Activated CD8-positive, alpha-beta memory T cell treated with anti-CD3 and anti-CD28 coated beads, Interleukin-2, amount 10 ng/mL, durations not matched to agents 7 days and 5 days (primary cell): ENCODE results near the gene NPTX2. TPM values are rescaled to one million over a fixed set of nuclear protein-coding genes. Genes with fewer than 3 reads are reported as not detected.

Experiments used
- ATAC-seq: fragments of 150-1000 bp; cut with Tn5 transposase; one replicate; pipeline ENCODE4 v1.10.0; 2021; ENCODE audit warnings: moderate library complexity
- CTCF ChIA-PET: fragments of 350-600 bp; sonication (Branson Sonifier 250); formaldehyde crosslinking; loops from one replicate; lab custom pipeline; 2021; ENCODE audit warnings: antibody characterized with exemption; lab: Charles Lee
- DNase-seq: peaks from one replicate; pipeline ENCODE4 v3.0.0-alpha.2; 2020
- H3K27ac Mint-ChIP-seq: one replicate; pipeline ENCODE4 v1.8.0; 2021; ENCODE audit warnings: mild to moderate bottlenecking, mixed read lengths
- H3K27me3 Mint-ChIP-seq: one replicate; pipeline ENCODE4 v1.8.0; 2021; ENCODE audit warnings: mixed read lengths
- H3K36me3 Mint-ChIP-seq: one replicate; pipeline ENCODE4 v1.8.0; 2021; ENCODE audit warnings: mild to moderate bottlenecking, mixed read lengths
- H3K4me1 Mint-ChIP-seq: one replicate; pipeline ENCODE4 v1.8.0; 2021; ENCODE audit warnings: mixed read lengths
- H3K4me3 Mint-ChIP-seq: one replicate; pipeline ENCODE4 v1.8.0; 2021; ENCODE audit warnings: mild to moderate bottlenecking, moderate library complexity, mixed read lengths
- H3K9me3 Mint-ChIP-seq: one replicate; pipeline ENCODE4 v1.8.0; 2022; ENCODE audit warnings: low read depth, mixed read lengths
- total RNA-seq, 2 experiments: library from RNA; stranded (reverse); gene quantifications; one replicate each; pipeline ENCODE4 v1.2.3, GENCODE V29; 2021

Gene NPTX2
- total RNA-seq, 2 experiments from 2014 or later: not detected

DNA sequence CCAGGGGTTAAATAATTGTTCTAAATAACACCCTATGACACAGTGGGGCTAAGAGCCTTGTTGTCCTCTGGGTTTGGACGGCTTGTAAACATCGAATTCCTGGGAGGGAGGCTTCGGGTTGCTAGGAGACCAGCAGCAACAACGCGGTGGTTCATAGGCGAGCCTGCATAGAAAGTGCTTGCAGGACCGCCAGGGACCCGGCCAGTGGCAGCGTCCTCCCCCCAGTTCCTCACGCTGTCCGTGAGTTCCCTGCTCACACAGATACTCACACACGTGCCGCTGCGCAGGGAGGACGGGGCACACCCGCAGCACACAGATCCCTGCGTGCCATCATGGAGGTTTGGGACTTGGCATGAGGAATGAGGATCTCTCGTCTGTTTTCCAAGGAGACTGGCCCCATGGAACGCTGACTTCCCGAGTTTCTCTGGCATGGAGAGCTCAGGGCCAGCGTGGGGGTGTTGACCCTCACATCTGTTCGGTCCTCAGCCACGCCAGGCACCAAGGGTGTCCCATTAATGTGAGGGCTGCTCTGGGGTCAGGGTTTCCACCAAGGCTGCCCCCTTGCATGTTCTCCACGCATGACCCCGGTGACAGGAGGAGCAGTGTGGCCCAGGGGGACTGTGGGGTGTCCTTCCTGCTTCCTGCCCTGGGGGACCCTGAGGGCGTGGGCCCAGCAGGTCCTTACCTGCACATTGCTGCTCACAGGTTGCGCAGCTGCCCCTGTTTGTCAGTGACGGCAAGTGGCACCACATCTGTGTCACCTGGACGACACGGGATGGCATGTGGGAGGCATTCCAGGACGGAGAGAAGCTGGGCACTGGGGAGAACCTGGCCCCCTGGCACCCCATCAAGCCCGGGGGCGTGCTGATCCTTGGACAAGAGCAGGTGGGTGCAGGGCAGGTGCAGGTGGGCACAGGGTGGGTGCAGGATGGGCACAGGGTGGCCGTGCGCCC, 9.7 kb downstream of the NPTX2 start:
- CTCF ChIA-PET: no interaction called here
- no peak for DNase-seq
- Mint-ChIP-seq H3K9me3 (no peaks in the 10 kb centered on the region), H3K27me3 (peaks cover 2% of the 10 kb centered on the region), H3K4me1 (no peaks in the 10 kb centered on the region), H3K4me3 (no peak overlapping the region), H3K36me3 (no peaks in the 10 kb centered on the region), H3K27ac (no peak overlapping the region)
- ATAC-seq: no peak

DNA sequence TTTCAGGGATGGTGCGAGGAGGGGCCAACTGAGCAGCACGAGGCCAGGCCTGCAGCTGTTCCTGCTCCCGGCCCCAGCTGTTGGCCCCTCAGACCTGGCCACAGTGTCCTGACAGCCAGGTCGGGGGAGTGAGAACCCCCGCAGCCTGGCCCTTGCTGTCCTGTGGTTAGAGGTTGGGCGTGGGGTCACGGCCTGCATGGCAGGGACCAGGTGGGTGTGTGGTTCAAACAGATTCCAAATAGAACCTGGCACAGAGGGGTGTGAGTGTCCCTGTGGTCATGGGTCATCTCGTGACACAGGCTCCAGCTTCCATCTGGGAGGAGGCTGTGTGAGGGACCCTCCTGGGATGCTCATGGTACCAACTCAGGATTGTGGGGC, 10.3 kb downstream of the NPTX2 start:
- Mint-ChIP-seq H3K36me3 (no peaks in the 10 kb centered on the region), H3K27me3 (peaks cover 2% of the 10 kb centered on the region), H3K4me1 (no peaks in the 10 kb centered on the region), H3K27ac (no peak overlapping the region), H3K4me3 (no peak overlapping the region), H3K9me3 (peaks cover 3% of the 10 kb centered on the region)
- ATAC-seq (no peak), DNase-seq (no peak)
- CTCF ChIA-PET: no interaction called here

- peaks cover 3% of the 10 kb centered on the region for H3K9me3 Mint-ChIP-seq
- no peak overlapping the region for H3K4me3 Mint-ChIP-seq
- no peaks in the 10 kb centered on the region for H3K4me1 Mint-ChIP-seq
- DNase-seq (no peak), ATAC-seq (no peak)
- H3K27ac Mint-ChIP-seq: no peak overlapping the region
- H3K36me3 Mint-ChIP-seq: no peaks in the 10 kb centered on the region
- peaks cover 2% of the 10 kb centered on the region for H3K27me3 Mint-ChIP-seq
- CTCF ChIA-PET: no interaction called here
These were observed 11.3 kb downstream of the NPTX2 start for GRCh38 chr7:98628418-98628817.

GRCh38 chr7:98629001-98629431, 11.9 kb downstream of the NPTX2 start:
- CTCF ChIA-PET: no interaction called here
- Mint-ChIP-seq H3K9me3 (peaks cover 3% of the 10 kb centered on the region), H3K27ac (no peak overlapping the region), H3K4me3 (no peak overlapping the region), H3K27me3 (peaks cover 2% of the 10 kb centered on the region), H3K36me3 (no peaks in the 10 kb centered on the region), H3K4me1 (no peaks in the 10 kb centered on the region)
- ATAC-seq (no peak), DNase-seq (no peak)

DNA sequence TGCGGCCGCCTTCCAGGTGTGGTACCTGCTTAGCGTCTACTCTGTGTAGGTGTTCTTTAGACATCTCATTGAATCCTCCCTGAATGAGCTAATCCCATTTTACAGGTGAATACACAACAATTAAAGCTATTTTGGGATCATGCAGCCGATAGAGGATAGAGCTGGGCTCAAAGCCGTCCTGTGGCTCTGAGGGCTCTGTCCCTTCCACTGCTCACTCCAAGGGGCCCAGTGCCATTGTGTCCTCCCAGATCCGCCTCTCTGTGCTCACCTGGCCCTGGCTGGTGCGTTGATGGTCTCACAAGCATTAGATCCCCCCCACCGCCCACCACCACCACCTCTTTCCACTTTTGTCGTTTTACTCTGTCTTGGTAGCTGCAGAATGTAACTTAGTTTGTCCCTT, 13.1 kb downstream of the NPTX2 start:
- no peak for DNase-seq
- peaks cover 3% of the 10 kb centered on the region for H3K9me3 Mint-ChIP-seq
- H3K27ac Mint-ChIP-seq: no peak overlapping the region
- no peak for ATAC-seq
- H3K36me3 Mint-ChIP-seq: no peaks in the 10 kb centered on the region
- CTCF ChIA-PET: no interaction called here
- H3K4me3 Mint-ChIP-seq: no peak overlapping the region
- H3K4me1 Mint-ChIP-seq: no peaks in the 10 kb centered on the region
- peaks cover 2% of the 10 kb centered on the region for H3K27me3 Mint-ChIP-seq

- Mint-ChIP-seq H3K27ac (no peak overlapping the region), H3K4me3 (no peak overlapping the region), H3K4me1 (no peaks in the 10 kb centered on the region)
These were observed 13.7 kb downstream of the NPTX2 start for GRCh38 chr7:98630770-98631169.

DNA sequence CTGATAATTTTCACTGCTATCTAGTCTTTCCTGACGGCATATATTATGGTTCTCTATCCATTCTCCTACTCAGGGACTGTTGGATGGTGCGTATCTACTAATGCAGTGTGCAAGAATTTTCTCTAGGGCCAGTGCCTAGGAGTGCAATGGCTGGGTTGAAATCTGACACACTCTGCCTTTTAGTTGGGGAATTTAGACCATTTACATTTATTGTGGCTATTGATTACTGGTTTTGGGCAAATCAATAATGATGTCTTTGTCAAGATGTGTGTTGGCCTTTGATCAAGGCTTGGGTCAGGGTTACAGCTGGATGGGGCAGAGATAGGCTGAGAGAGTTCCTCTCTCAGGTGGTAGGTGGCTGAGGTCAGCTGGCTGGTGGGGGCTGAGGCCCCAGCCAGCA, 21.8 kb downstream of the NPTX2 start:
- DNase-seq (no peak), ATAC-seq (no peak)
- Mint-ChIP-seq H3K4me3 (no peak overlapping the region), H3K27ac (no peak overlapping the region), H3K36me3 (no peaks in the 10 kb centered on the region), H3K4me1 (no peaks in the 10 kb centered on the region), H3K27me3 (no peaks in the 10 kb centered on the region), H3K9me3 (no peaks in the 10 kb centered on the region)
- CTCF ChIA-PET: no interaction called here

More at GRCh38 chr7:98630770-98631169, 13.7 kb downstream of the NPTX2 start:
- CTCF ChIA-PET: no interaction called here
- DNase-seq (no peak), ATAC-seq (no peak)
- Mint-ChIP-seq H3K27me3 (peaks cover 2% of the 10 kb centered on the region), H3K36me3 (no peaks in the 10 kb centered on the region), H3K9me3 (peaks cover 3% of the 10 kb centered on the region)

DNA sequence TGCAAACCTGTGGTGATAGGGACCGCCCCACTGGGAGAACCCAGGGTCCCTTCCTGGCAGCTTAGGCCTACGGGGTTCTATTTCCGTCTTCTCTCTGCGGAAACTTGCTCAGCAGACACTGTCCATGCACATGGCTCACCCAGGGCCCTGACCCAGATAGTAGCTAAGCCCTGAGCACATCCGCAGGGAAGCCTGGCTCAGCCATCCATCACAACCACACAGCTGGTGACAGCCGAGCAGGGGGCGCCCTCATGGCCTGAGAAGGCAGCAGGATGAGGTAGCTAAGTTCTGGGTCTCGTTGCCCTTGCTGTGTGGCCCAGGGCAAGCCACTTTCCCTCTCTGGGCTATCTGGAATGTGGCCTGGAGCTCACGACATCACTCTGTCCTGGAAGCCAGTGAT, 23.3 kb downstream of the NPTX2 start:
- Mint-ChIP-seq H3K9me3 (no peaks in the 10 kb centered on the region), H3K36me3 (no peaks in the 10 kb centered on the region), H3K27ac (no peak overlapping the region), H3K4me1 (no peaks in the 10 kb centered on the region), H3K4me3 (no peak overlapping the region), H3K27me3 (no peaks in the 10 kb centered on the region)
- DNase-seq (no peak), ATAC-seq (no peak)
- CTCF ChIA-PET: no interaction called here

- DNase-seq (no peak), ATAC-seq (no peak)
- no peaks in the 10 kb centered on the region for H3K4me1 Mint-ChIP-seq
- H3K36me3 Mint-ChIP-seq: no peaks in the 10 kb centered on the region
- no peaks in the 10 kb centered on the region for H3K9me3 Mint-ChIP-seq
- H3K27ac Mint-ChIP-seq: no peak overlapping the region
- H3K27me3 Mint-ChIP-seq: no peaks in the 10 kb centered on the region
- H3K4me3 Mint-ChIP-seq: no peak overlapping the region
- CTCF ChIA-PET: no interaction called here
These were observed 24.8 kb downstream of the NPTX2 start for GRCh38 chr7:98641646-98642500.

DNA sequence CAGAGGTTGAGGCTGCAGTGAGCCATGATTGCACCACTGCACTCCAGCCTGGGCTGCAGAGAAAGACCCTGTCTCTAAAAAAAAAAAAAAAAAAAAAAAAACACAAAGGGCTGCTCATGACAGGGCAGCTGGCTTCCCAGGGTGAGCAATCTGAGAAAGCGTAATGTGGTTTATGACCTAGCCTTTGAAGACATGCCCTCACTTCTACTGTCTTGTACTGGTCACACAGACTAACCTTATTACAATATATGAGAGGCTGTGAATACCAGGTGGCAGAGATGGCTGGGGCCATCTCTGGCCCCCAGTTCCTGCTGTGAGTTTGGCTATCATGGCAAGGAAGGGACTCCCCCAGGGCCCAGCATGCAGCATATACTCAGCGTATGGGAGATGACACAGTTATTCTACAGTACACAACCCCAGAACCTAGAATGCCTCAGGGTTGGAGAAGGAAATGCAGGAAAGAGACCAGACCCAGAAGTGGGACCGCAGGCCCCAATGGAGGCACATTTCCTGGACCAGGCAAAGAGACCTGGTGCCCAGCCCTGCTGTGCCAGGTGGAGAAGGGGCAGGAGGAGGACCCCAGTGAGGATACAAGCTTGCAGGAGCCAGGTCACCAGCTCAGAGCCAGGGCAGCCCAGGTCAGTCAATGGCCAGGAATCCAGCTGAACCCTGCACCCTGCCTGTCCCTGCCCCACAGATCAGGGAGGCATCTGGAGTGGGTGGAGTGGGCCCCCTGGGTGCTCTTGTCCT, 26.3 kb downstream of the NPTX2 start:
- Mint-ChIP-seq H3K4me3 (no peak overlapping the region), H3K27ac (no peak overlapping the region), H3K27me3 (no peaks in the 10 kb centered on the region), H3K4me1 (no peaks in the 10 kb centered on the region), H3K36me3 (no peaks in the 10 kb centered on the region), H3K9me3 (no peaks in the 10 kb centered on the region)
- ATAC-seq (no peak), DNase-seq (no peak)
- CTCF ChIA-PET: interaction anchor here (0.7 kb wide), 1 partner anchor 98 kb away, joined by 3 read pairs; no protein-coding TSS in a partner anchor

- DNase-seq: no peak
- H3K27me3 Mint-ChIP-seq: no peaks in the 10 kb centered on the region
- H3K4me3 Mint-ChIP-seq: no peak overlapping the region
- no peaks in the 10 kb centered on the region for H3K36me3 Mint-ChIP-seq
- no peak overlapping the region for H3K27ac Mint-ChIP-seq
- no peaks in the 10 kb centered on the region for H3K9me3 Mint-ChIP-seq
- CTCF ChIA-PET: no interaction called here
- no peaks in the 10 kb centered on the region for H3K4me1 Mint-ChIP-seq
- no peak for ATAC-seq
These were observed 29.4 kb downstream of the NPTX2 start for GRCh38 chr7:98646465-98646864.

GRCh38 chr7:98647326-98647725, 30.2 kb downstream of the NPTX2 start:
- CTCF ChIA-PET: no interaction called here
- Mint-ChIP-seq H3K9me3 (no peaks in the 10 kb centered on the region), H3K4me1 (no peaks in the 10 kb centered on the region), H3K4me3 (no peak overlapping the region), H3K36me3 (no peaks in the 10 kb centered on the region), H3K27ac (no peak overlapping the region), H3K27me3 (no peaks in the 10 kb centered on the region)
- no peak for DNase-seq
- ATAC-seq: no peak

- Mint-ChIP-seq H3K36me3 (no peaks in the 10 kb centered on the region), H3K27me3 (no peaks in the 10 kb centered on the region), H3K27ac (no peak overlapping the region), H3K9me3 (no peaks in the 10 kb centered on the region), H3K4me1 (no peaks in the 10 kb centered on the region), H3K4me3 (no peak overlapping the region)
- CTCF ChIA-PET: no interaction called here
- ATAC-seq (no peak), DNase-seq (no peak)
These were observed 34.7 kb downstream of the NPTX2 start for GRCh38 chr7:98651760-98652159.
